Retina (tissue), 1 donor: ENCODE measurements around the gene MEOX2.

Source experiments
- DNase-seq: peaks from one replicate; pipeline ENCODE4 v3.0.0-alpha.2; 2016

Gene MEOX2

DNA sequence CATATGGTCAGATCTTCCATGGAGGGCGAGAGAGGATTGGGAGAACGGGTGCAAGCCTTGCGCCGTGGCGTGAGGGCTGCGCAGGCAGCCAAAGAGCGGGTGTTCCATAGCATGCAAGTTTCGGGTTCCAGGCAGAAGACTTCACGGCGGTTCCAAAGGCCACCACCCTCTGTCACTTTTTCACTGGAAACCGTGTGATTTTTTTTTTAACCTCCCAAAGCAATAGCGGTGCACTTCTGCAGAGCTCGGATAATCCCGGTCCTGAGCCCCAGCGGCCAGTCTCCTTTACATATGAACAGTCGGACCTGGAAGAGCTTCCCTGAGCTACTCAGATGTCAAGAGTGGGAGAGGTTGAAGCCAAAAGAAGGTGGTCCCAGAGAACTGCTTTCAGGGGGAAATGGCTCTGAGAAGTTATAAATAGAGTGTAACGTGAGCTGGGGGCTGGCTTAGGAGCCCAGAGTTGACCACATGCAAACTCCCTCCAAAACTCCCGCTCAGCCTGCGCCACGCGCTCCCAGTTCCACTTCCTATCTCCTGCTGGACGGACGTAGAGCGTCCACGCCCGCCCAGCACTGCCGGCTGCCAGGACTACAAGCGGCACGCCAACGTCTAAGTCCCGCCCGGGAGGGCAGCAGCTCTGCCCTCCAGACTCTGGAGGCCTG lies at the start of gene MEOX2:
TSS of gene MEOX2 (minus strand) at position 389 of the 662 bp plus-strand sequence. CDS start at position 108, 281 bp downstream.
- peak; percentile 77 for DNase-seq

DNA sequence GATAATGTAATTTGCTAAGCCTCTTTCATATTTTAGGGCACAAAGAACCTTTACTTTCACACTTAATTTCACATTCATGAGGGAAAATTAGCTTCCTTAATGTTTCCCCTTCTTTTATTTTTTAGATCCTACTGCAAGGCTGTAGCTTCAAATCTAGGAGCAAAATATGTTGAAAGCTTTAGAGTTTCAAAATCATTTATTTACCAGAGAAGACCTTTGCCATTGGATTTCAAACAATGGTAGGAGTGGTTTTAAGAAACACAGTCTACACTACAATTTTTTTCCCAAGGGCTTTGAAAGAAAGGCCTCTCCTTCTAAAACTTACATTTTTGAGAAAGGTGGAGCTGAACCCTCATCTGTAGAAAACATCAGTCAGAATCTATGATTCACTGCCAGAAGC lies 43.3 kb upstream of the MEOX2 start:
- DNase-seq: no peak

DNA sequence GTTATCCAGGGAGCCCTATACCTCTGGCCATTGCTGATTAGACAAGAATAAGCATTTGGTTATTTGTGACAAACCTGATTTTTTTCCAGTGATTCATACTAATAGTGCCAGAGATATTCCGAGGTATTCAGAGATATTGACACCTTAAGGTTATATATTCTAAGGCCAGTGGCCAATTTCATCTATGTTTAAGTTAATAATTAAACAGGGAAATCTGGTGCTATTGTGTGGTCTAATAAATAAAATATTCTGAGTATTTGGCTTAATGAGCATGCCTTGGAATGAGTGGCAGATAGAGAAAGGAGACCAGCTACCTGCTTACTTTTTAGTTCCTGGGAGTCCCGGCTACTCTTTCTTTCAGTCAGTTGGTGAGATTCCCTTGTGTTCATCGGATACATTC lies 38.6 kb upstream of the MEOX2 start:
- no peak for DNase-seq

- DNase-seq: no peak
Measured at GRCh38 chr7:15723841-15724240, 37.4 kb upstream of the MEOX2 start.

- DNase-seq: peak; percentile 5
Measured at GRCh38 chr7:15720849-15721471, 34.5 kb upstream of the MEOX2 start.

- no peak for DNase-seq
Measured at GRCh38 chr7:15719311-15719710, 32.8 kb upstream of the MEOX2 start.

DNA sequence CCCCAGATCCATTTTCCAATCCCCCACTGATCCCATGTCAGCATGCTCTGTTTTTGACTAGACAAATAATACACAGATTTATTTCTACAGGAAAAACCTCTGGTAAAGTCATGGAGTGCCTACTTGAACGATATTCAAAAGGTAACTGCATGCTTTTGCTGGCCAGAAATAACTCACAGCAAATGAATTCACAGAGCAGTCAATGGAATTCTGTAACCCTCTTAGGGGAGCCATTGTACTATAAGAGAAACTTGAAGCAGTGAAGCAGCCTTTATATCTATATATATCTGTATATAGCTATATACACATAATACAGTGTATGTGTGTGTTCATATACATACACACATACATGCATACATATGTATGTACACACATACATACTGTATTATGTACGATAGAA lies 29.0 kb upstream of the MEOX2 start:
- no peak for DNase-seq

DNA sequence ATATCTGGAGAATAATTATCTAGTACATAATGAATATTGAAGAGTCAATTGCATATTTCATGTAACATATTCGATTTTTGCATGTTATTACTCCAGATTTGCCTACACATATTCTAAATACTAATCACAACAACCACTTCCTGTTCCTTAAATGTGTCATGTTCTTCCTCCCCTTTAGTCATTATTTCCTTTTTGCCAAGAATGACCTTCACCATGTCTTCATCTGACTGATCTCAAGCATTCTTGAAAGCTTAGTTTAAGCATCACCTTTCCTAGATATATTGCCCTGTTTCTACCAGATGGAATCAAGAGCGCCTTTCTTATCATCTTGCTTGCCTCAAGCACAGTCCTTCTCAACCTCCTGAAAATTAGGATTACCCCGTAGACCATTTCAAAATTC lies 23.5 kb upstream of the MEOX2 start:
- DNase-seq: no peak

DNA sequence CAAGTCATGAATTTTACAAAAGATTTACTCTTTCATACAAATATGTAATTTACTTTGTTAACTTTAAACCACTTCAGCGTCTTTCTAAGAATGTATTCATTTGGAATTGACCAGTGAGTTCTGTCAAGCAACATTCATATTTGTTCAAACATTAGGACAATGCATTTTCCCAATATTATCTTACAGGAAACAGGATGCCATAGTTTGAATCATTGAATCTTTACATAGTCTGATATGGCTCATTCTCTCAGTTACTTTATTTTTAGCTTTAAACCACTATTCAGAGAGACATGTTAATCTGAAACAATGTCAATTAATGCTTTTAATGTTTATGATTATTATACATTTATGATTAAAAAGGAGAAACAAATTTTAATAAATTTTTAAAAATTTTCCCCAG lies 21.1 kb upstream of the MEOX2 start:
- DNase-seq: no peak

DNA sequence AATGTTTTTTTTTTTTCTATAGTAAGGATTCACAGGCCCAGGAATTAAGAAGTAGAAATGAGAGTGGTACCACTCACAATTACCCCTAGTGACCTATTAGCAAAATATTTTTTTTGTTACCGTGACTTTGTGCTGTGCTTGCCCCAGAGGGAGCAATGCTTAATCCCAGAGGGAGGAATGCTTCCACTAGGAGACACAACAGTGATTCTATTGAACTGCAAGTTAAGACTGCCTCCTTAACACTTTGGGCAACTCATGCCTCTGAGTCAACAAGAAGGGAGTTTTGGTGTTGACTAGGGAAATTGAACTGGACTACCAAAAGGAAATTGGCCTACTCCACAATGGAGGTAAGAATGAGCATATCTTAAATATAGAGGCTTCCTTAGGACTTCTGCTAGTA lies 17.2 kb upstream of the MEOX2 start:
- no peak for DNase-seq

GRCh38 chr7:15692501-15693020 lies 6.1 kb upstream of the MEOX2 start:
- DNase-seq: no peak

DNA sequence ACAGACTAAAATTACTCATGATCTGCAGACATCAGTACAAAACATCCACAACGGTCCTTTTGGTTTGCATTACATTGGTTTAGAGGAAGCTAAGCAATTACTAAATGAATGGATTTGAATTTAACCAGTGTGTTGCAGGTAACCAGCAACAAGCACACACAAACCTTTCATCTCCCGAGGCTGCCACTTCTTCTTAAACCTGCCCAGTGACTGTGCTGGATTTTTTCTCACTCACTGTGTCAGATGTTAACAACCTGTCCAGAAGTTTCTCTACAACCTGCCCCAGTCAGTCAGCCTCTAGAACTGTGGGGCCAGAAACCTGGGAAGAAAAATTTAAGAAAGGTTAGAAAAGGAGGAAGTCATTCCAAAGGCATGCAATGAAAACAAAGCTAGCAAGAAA lies 2.4 kb upstream of the MEOX2 start:
- peak; percentile 6 for DNase-seq

DNA sequence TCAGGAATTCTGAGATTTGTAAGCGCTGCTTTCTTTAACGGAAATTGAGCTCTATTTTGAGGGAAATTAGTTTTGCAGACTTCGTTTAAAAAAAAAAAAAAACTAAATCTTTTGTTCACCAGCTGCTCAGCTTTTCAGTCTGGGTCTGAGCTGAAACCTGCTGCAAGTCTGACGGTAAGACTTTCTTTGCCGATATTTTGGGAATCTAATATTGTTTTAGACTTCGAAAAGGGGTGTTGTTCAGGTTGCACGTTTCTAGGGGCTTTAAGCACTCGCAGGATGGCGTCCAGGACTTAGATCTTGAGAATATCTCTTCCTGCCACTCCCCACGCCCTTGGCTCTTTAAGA lies 1.8 kb upstream of the MEOX2 start:
- DNase-seq: peak; percentile 45

DNA sequence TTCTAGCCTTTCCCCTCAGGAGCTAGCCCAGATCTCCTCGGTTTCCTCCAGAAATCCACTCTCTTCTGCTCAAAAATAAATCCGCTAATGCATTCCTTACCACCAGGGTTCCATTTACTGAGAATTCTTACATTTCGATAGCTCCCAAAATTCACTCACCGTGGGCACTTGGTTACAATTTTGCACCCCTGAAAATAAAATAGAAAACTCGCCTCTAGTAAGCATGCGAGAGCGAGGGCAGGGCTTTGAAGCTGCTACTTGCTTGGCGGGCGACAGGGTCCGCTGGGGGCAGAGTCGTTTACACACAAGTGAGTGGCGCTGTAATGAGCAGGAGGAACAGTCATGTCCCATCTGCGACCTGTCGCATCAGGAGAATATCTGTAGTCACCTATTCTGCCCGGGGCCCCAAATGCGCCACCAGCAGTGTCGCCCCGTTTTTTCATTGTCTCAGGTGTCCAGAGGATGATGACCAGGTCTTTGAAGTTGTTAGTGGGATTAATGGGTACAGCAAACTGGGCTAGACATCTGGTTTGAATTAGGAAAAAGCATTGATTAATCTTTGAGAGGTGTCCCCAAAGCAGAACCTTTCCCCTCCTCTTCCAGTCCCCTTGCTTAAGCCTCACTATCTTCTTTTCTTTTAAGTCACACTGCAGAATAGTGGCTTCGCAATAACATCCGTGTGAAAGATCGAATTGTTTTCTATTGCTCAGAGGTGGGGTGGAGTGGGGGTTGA lies 1.2 kb upstream of the MEOX2 start:
- DNase-seq: peak; percentile 74

DNA sequence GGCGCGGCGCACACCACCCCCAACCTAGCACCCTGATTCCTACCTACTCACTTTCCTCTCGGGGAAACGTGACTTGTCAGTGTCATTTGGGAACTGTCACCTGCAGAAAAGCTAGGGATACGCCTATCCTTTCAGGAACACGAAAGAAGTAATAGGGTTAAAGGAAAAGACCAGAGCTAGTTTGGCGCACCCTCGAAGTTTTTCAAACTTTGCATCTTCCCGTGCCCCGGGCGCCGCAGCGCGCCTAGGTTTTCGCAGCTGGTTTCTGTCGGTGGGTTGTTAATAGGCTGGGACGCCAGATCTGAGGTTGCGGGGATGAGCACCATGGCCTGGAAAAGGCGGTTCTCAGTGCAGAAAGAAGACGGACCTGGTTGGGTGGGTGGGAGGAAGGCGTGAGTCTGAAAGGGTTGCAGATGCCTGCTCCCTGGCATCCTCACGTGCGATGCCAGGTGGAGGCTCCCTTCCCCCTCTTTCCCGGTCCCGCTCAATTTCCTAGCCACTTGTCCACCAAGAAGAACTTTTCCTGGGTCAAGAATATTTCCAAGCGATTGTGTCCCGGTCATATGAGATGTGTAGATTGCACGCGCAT lies 568 bp upstream of the MEOX2 start:
- DNase-seq: peak; percentile 75

DNA sequence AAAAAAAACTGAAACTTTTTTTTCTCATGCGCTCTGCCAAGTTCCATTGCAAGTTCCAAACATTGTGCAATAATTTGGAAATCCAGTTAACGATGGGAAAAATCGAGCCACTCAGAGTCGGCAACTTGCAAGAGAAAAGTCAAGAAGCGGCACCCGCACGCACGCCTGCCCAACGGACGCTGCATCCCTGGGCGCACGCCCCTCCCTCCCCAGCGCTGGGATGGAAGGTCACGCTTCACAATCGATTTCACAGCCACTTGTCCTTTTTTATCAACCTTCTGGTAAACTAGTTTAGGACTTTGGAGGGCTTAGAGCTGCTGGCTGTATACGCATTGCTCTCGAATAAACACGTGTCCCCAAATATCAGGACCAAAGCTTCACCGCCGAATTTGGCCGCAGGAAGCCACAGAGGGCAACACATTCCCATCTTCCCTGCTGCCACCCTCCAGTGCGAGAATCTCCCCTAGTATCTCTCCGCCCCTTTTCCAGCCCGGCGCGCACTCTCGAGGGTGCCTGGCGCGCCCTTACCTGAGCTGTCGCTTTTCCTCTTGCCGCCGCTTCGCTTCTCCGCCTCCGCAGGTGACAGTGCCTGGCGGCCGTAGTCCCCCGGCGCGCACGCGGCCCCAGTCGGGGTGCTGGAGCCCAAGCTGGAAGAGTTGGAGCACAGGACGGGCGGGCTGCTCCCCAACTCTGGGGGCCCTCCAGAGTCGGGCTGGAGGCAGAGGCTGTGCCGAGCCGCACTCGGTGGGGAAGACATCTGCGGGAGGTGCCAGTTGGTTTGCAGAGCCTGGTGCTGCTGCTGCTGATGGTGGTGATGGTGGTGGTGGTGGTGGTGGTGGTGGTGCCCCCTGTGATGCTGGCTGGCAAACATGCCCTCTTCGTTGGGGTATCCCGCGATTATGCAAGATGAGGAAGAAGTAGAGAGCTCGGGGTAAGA lies 857 bp downstream of the MEOX2 start:
- peak; percentile 68 for DNase-seq

DNA sequence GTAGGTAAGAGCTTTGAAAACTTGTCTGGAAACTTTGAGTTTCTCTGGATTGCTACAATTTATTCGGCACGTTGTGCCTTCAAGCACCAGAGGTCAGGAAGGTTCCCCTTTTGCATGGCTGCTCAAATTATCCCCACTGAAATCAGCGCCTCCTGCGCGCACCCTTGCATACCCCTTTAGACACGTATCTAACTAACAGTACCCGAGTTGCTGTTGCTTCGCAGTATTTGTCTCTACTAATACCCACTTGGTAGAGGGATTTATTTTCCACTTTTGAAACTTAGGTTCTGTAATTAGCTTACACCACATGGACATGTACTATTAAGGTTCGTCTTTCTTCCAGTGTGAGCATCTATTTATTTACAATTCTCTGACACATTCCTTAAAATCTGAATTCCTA lies 1.6 kb downstream of the MEOX2 start:
- DNase-seq: peak; percentile 32

DNA sequence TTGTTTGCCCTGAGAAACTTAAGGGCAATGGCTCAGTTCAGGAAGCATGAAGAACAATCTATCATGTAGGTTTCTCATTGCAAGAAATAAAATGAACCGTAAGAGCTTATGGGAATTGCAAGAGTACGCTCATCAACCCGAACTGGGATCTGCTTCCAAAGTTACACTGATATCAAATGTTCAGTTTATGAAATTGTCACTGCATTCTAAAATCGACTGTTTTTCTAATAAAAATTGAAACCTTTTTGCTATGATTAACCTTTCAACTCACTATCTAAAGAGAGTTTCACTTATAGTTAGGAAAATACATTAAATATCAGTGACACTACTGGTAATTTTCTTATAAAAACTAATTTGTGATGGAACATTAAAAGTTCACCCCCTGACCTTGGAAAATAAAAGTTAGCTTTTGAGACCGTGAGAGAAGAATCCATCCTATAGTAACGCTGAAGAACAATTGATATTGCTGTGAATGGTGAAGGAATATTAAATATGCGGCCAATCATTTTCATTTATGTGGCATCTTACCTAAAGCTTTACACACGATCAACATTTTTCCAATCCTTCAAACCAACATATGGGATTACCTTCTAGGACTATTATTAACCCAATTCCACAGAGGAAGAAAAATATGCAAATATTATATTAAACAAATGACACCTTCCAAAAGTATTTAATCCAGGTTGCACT lies 2.2 kb downstream of the MEOX2 start:
- DNase-seq: no peak

- no peak for DNase-seq
Measured at GRCh38 chr7:15682751-15683245, 3.7 kb downstream of the MEOX2 start.

GRCh38 chr7:15682111-15682510 lies 4.4 kb downstream of the MEOX2 start:
- no peak for DNase-seq

GRCh38 chr7:15681631-15682030 lies 4.9 kb downstream of the MEOX2 start:
- DNase-seq: no peak

DNA sequence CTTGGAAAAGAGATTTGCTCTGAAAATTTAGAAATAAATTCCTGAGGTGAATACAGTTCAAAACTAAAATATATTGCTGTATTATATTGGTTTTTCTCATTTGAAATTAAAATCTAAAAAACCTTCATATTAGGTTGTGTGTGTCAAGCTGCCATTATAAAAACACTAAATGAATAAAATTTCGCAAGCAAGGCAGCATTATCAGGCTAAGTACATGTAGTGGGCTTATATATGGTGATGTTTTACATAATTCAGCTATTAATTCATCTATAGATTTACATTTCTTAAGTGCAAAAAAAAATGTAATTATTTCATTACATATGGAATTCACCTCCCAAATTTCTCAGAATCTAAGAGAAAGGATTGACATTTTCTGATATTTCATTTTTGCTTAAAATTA lies 5.3 kb downstream of the MEOX2 start:
- no peak for DNase-seq
